ENCODE results near the gene FAAP20. TPM values are rescaled to one million over a fixed set of nuclear protein-coding genes. Genes with fewer than 3 reads are reported as not detected.

FAAP20 gene
- total and polyA plus RNA-seq, 2 donors (not counting 1 experiment from before 2014, with no cell fraction given) = 31.2 to 68.1 TPM

DNA sequence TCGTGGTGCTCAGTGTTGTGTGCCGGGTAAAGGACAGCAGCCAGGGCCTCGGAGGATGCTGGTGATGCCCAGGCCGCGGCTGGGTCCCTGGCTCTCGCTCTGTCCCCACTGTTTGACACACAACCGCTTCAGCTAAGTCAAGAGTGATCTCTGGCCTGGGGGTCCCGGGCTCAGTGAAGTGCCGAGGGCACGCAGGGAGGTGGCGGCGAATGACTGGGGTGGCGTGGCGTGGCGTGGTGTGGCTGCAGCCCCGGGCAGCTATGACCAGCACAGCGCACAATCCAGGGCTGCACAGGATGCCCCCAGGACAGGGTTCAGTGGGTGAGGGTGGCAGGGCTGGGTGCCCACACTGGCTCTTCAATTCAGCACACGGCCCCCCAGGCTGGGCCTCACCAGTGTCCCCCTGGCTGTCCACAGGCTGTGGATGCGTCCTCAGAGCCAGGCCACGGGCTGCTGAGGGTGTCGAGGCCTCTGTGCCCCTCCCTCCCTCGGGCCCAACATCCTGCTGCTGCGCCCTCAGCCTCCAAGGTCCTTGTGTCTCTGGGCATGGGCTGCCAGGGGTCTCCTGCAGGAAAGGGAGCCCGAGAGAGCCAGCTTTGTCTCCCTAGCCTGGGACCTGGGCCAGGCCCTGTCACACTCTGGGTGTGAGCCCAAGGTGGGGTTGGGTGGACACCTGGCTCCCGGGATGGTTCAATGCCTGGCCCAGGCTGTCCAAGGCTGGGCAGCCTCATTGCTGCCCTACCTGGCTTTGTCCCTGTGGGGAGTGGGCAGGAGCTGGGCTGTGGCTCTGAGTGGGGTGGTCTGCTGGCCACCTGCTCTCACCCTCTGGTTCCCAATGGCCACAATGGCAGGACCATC lies 21.6 kb upstream of the FAAP20 start:
- no peaks in the 10 kb centered on the region for H3K9me3 Mint-ChIP-seq (ENCODE audit: insufficient read depth)
- CTCF ChIA-PET = no interaction called here
- DNase-seq = no peak
- H3K27ac ChIP-seq (ENCODE audit: low read length in 2 of 2) = no peak overlapping the region
- no peak for ATAC-seq (ENCODE audit: low read depth)
- H3K27ac Mint-ChIP-seq = no peak overlapping the region
- no peaks in the 10 kb centered on the region for H3K36me3 ChIP-seq (replicated peaks in 1 of 2; ENCODE audit: control extremely low read depth in 1 of 2, control insufficient read depth in 1 of 2, extremely low read depth in 1 of 2, insufficient read depth in 2 of 2, low read length in 1 of 2)
- H3K27me3 ChIP-seq (replicated peaks in 1 of 4; ENCODE audit: control extremely low read depth in 1 of 4, control insufficient read depth in 3 of 4, insufficient read depth in 4 of 4, low read length in 3 of 4) = peaks cover 0 to 12% (median 3%) of the 10 kb centered on the region in 4 experiments
- H3K4me1 Mint-ChIP-seq = peaks cover 7% of the 10 kb centered on the region
- no peaks in the 10 kb centered on the region for H3K9me3 ChIP-seq (ENCODE audit: control extremely low read depth in 1 of 3, control insufficient read depth in 2 of 3, insufficient read depth in 1 of 3, low read length in 2 of 3)
- H3K9ac ChIP-seq (ENCODE audit: low read length) = no peak overlapping the region
- TF ChIP-seq, protein P1, sequence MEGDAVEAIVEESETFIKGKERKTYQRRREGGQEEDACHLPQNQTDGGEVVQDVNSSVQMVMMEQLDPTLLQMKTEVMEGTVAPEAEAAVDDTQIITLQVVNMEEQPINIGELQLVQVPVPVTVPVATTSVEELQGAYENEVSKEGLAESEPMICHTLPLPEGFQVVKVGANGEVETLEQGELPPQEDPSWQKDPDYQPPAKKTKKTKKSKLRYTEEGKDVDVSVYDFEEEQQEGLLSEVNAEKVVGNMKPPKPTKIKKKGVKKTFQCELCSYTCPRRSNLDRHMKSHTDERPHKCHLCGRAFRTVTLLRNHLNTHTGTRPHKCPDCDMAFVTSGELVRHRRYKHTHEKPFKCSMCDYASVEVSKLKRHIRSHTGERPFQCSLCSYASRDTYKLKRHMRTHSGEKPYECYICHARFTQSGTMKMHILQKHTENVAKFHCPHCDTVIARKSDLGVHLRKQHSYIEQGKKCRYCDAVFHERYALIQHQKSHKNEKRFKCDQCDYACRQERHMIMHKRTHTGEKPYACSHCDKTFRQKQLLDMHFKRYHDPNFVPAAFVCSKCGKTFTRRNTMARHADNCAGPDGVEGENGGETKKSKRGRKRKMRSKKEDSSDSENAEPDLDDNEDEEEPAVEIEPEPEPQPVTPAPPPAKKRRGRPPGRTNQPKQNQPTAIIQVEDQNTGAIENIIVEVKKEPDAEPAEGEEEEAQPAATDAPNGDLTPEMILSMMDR (IDR thresholded peaks at IDR 0.05) = no peak
- no peak for TF ChIP-seq EZH2 (IDR thresholded peaks at IDR 0.05; ENCODE audit: borderline replicate concordance, insufficient read depth, low read depth, low read length, poor library complexity, severe bottlenecking)
- H3K4me1 ChIP-seq (ENCODE audit: control insufficient read depth in 2 of 2, insufficient read depth in 2 of 2, low read length in 2 of 2) = peaks cover 10 to 16% of the 10 kb centered on the region in 2 donors
- WGBS (ENCODE audit: insufficient coverage) = 97% methylated on average over 25 of the region's 25 CpGs
- no peaks in the 10 kb centered on the region for H3K27me3 Mint-ChIP-seq
- no peak overlapping the region for H3K4me3 Mint-ChIP-seq
- intact Hi-C loops (cut with micrococcal nuclease) = no loop called here
- no peak overlapping the region for H2AFZ ChIP-seq (ENCODE audit: insufficient read depth, low read depth, low read length, poor library complexity, severe bottlenecking)
- no peaks in the 10 kb centered on the region for H3K79me2 ChIP-seq (ENCODE audit: control insufficient read depth, insufficient read depth, low read length)
- no peaks in the 10 kb centered on the region for H4K20me1 ChIP-seq (ENCODE audit: control insufficient read depth, insufficient read depth, low read length, poor library complexity, severe bottlenecking)
- no peak overlapping the region for H3K4me3 ChIP-seq (ENCODE audit: control extremely low read depth in 1 of 5, extremely low read depth in 1 of 5, insufficient read depth in 1 of 5, low read depth in 2 of 5, low read length in 4 of 5)
- POLR2A ChIA-PET = no interaction called here
- H3K4me2 ChIP-seq (replicated peaks; ENCODE audit: low read depth, low read length, poor library complexity, severe bottlenecking) = no peak overlapping the region

DNA sequence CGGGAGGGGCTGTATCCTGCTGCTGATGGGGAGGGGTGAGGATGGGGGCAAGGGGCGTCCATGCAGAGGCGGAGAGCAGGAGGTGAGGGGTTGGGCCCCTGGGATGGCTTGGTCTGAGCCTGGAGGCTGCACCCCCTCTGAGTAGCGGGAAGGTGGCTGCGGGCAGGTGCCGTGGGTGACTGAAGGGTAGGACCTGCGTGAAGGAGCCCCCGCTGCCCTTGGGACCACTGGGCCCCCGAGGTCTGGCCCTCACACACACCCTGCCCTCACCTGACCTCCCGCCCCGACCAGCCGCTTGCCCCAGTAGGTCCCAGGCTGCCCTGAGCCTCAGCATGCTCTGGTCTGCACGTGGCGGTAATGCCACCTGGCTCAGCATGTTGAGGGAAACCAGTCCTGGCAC lies 20.8 kb upstream of the FAAP20 start:
- H3K4me3 Mint-ChIP-seq = no peak overlapping the region
- intact Hi-C loops (cut with micrococcal nuclease) = no loop called here
- POLR2A ChIA-PET = no interaction called here

More for the DNA sequence above, 20.8 kb upstream of the FAAP20 start:
- H3K79me2 ChIP-seq (ENCODE audit: control insufficient read depth, insufficient read depth, low read length) = no peaks in the 10 kb centered on the region
- no peak overlapping the region for H3K27ac ChIP-seq (ENCODE audit: low read length in 2 of 2)
- no peaks in the 10 kb centered on the region for H3K36me3 ChIP-seq (replicated peaks in 1 of 2; ENCODE audit: control extremely low read depth in 1 of 2, control insufficient read depth in 1 of 2, extremely low read depth in 1 of 2, insufficient read depth in 2 of 2, low read length in 1 of 2)
- no peak overlapping the region for H3K4me3 ChIP-seq (ENCODE audit: control extremely low read depth in 1 of 5, extremely low read depth in 1 of 5, insufficient read depth in 1 of 5, low read depth in 2 of 5, low read length in 4 of 5)
- 93% methylated on average over 13 of the region's 14 CpGs for WGBS (ENCODE audit: insufficient coverage)
- no peak overlapping the region for H3K27ac Mint-ChIP-seq
- no peak overlapping the region for H3K9ac ChIP-seq (ENCODE audit: low read length)
- H3K27me3 Mint-ChIP-seq = no peaks in the 10 kb centered on the region
- DNase-seq (no peak), ATAC-seq (ENCODE audit: low read depth) (no peak)
- peaks cover 7% of the 10 kb centered on the region for H3K4me1 Mint-ChIP-seq
- H3K9me3 ChIP-seq (ENCODE audit: control extremely low read depth in 1 of 3, control insufficient read depth in 2 of 3, insufficient read depth in 1 of 3, low read length in 2 of 3) = no peaks in the 10 kb centered on the region
- H3K27me3 ChIP-seq (replicated peaks in 1 of 4; ENCODE audit: control extremely low read depth in 1 of 4, control insufficient read depth in 3 of 4, insufficient read depth in 4 of 4, low read length in 3 of 4) = peaks cover 0 to 12% (median 3%) of the 10 kb centered on the region in 4 experiments
- H4K20me1 ChIP-seq (ENCODE audit: control insufficient read depth, insufficient read depth, low read length, poor library complexity, severe bottlenecking) = no peaks in the 10 kb centered on the region
- TF ChIP-seq EZH2 (IDR thresholded peaks at IDR 0.05; ENCODE audit: borderline replicate concordance, insufficient read depth, low read depth, low read length, poor library complexity, severe bottlenecking) = no peak
- TF ChIP-seq, protein P1 (IDR thresholded peaks at IDR 0.05) = no peak
- peaks cover 10 to 16% of the 10 kb centered on the region in 2 donors for H3K4me1 ChIP-seq (ENCODE audit: control insufficient read depth in 2 of 2, insufficient read depth in 2 of 2, low read length in 2 of 2)
- H2AFZ ChIP-seq (ENCODE audit: insufficient read depth, low read depth, low read length, poor library complexity, severe bottlenecking) = no peak overlapping the region
- H3K9me3 Mint-ChIP-seq (ENCODE audit: insufficient read depth) = no peaks in the 10 kb centered on the region
- CTCF ChIA-PET = no interaction called here
- H3K4me2 ChIP-seq (replicated peaks; ENCODE audit: low read depth, low read length, poor library complexity, severe bottlenecking) = no peak overlapping the region

All from B cell (primary cell).